NCI-H524 (cell line): ENCODE results near the gene MYBBP1A.

ENCODE experiments used
- DNase-seq, 2 experiments: peaks; one replicate each; lab custom pipeline; 2025; lab: John Stamatoyannopoulos, UW

MYBBP1A gene

DNA sequence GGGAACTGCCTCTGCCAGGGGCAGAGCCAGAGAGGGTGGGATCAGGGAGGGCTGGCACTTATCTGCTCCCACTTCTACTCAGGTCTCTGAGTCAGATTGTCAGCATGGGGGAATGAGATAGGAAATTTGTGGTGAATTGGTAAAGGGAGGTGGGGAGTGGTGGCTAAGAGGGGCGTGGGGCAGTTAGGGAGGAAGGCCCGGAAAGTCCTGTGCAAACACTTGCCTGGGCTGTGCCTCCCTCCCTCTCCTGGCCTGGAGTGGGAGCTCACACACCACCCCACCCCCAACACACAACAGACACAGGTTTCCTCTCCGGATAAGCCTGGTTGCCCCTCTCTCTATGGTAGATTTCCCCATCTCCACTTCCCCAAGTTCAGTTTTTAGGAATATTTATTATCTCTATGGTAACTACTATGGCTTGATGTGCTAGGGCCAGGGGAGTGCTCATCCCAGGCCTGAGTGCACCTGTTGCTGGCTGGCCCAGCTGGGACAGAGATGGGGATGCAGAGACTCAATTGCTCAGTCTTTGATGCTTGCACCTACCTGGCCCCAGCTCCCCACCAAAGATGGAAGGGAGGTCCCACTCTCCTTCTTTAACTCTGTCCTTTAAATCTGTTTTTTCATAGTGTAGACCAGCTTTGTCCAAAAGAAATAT is 53.8 kb downstream of the MYBBP1A start:
- no peak for DNase-seq

DNA sequence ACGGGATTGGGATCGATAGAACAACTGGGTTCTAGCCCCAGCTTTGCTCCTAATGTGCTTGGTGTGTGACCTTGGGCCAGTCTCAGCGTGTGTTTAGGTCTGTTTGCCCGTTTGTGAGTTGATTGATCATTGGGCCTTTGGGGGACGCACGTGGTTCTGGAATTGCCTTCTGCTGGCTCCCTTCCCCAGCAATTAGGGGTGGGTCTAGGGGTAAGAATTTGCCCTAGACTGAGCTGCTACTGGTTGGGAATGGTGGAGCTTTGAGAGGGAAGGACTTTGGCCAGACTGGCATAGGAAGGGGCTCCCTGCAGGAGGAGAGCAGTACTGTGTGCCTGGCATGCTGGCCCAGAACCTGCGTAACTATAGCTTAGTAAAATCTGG is 55.0 kb downstream of the MYBBP1A start:
- DNase-seq = no peak

DNA sequence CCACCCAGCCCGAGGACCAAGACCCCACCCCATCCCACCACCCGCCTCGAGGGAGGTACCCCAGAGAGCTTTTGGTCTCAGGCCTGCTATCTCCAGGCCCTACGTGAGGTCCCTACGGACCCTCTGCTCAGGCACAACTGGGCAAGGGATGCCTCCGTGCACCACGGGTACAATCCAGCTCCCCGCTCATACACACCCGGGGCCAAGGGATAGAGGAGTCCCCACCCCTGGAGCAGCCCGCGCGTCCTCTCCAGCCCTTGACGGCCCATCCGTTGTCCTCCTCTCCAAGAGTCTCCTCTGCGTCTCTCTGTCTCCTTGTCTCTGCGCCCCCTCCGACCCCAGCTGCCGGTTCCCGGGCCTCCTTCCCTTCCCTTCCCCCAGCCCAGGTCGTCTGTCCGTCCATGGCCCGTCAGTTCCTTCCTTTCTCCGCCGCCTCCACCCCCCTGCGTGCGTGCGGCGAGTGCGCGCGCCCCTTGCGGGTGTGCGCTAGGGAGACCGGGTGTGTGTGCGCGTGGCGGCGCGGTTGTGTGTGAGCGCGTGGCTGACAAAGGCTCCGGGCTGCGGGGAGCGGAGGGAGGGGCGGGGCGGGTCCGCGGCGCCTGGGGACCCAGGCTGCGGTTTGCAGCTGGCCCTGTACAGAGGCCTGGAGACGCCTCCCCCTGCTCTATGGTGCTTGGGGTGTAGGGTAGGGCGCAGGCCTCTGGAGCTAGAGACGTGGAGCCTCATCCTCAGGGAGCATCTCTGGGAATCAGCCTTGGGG is 55.6 kb downstream of the MYBBP1A start:
- DNase-seq = peak; percentile 16 to 21

DNA sequence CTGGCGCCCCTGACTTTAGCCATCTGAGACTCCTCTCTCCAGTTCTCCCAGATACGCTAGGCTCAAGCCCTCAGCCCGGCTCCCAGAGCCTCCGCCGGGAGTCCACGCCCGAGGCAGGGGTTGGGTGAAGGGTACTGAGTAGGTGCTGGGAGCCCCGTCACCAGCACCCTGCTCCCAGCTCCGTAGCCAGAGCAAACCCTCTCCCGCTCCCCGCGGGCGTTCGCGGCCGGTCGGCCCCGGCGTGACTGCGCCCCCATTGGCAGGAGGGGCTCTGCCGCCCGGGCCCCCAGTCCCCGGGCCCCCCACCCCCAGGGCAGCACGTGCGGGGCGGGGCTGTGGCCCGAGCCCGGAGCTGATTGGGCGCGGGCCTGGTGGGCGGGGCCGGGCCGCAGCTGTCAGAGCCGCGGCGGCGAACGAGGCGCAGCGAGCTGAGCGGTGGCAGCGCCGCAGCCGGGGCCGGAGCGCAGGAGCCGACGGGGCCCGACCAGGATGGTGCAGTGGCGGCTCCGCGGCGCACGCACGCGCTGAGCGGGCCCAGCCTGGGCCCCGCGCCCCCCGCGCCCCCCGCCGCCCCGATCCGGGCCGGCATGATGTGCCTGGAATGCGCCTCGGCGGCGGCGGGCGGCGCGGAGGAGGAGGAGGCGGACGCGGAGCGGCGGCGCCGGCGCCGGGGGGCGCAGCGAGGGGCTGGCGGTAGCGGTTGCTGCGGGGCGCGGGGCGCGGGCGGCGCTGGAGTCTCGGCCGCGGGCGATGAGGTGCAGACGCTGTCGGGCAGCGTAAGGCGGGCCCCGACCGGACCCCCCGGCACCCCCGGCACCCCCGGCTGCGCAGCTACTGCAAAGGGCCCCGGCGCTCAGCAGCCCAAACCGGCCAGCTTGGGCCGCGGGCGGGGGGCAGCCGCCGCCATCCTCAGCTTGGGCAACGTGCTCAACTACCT is 56.5 kb downstream of the MYBBP1A start, which contains the start of gene SPNS2:
TSS of gene SPNS2 (plus strand) at position 421 of the 937 bp plus-strand sequence. CDS start at position 588, 167 bp downstream.
- DNase-seq = peak; percentile 37 to 74

DNA sequence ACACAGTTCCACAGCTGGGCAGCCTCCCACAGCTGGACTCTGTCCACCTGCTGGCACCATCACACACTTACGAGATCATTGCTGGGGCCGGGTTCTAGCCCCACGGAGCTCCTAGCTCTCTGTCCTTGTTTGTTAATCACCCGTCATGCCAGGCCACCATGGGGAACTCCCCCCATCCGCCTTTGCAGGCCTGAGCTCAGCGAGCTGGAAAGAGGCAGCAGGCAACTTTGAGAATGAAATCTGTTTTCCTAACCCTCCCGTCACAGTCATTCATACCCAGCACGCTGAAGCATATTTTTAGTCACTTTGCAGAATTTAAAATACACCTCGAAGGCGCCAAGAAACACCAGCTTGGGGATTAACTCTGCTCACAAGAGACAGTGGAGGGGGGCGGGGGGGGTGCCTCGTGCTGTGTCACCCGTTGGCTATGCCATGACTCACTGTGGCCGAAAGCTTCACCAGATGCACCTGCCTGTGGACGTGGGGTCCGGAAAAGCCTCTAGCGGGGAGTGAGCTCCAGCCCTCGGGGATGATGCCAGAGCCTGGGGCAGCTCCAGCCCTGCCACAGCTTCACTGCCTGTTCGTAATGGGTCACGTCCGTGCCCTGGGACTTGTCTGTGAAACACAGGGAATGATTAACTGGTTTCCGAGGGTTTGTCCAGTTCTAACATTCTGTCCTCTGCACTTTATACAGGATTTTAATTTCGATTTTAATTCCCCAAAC is 57.9 kb downstream of the MYBBP1A start:
- DNase-seq = peak; percentile 34 to 60

DNA sequence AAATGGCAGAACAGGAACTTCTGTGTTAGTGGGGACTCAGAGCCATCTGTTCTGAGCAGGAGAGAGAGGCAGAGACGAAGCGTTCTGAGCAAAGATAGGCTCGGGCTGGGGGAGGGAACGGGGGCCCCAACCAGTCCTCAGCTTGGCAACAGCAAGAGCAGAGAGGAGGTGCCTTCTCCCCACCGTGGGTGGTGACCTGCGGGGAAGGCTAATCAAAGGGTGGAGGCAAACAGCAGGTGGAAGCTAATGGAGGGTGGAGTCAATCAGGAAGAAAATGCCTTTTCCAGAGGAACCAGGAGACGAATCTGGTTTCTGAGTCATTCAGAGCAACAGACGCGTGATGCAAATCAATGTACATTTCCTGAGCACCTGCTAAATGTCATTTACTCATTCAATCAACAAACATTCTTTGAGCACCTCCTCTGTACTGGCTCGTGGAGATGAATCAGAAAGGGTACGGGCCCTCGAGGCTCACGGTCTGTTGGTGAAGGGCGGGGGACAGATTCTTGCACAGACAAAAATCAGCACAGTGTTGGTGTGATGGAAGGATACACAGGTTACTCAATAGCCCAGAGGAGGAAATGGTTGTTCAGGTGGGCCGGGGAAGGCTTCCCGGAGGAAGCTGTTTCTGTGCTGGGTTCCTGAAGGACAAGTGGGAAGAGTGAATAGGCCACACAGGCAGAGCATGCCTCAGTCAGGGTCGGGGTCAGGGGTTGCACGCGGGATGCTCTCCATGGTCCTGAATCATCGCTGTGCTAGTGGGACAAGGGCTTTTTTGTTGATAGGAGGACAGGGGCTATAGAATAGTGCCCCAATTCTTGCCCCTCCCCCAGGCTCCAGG is 62.2 kb downstream of the MYBBP1A start:
- no peak for DNase-seq

DNA sequence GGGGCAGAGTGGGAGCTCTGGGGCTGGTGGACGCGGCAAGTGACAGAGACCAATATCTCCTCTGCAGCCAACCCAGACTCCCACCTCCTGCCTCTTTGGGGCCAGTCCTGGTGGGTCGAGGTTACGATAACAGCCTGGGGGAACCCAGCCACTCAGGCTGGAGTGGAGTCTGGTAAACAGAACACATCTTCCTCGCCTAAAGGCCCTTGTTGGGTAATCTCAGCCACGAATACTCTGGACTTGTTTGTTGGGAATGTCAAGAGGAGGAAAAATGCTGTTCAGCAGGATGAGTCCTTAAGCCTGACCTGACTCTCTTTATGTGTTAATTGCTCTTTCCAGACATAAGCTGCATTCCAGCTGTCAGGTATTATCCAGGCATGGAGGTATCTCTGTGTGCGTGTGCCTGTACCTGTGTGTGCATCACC is 64.5 kb downstream of the MYBBP1A start:
- DNase-seq = peak in 1 of 2 experiments; percentile 81

DNA sequence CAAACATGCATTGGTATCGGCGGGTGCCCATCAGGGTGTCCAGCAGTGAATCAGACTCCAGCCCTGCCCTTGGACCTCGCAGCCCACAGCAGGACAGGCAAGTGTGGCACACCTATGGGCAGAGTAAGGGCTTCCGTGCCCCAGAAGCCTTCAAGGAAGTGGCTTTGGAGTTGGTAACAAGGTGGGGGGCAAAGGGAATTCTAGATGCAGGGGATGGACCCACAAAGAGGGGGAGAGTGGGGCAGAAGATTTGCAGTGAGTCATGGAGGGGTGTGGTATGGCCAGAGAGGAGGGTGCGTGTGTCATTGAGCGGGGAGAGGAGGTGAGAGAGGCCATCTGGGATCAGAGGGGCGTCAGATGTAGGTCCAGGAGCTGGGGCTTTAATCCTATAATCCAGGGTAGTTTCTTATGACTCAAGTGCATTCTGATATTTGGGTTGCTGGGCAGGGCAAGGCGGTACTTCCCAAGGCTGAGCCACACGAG is 65.0 kb downstream of the MYBBP1A start:
- peak; percentile 94 to 96 for DNase-seq

DNA sequence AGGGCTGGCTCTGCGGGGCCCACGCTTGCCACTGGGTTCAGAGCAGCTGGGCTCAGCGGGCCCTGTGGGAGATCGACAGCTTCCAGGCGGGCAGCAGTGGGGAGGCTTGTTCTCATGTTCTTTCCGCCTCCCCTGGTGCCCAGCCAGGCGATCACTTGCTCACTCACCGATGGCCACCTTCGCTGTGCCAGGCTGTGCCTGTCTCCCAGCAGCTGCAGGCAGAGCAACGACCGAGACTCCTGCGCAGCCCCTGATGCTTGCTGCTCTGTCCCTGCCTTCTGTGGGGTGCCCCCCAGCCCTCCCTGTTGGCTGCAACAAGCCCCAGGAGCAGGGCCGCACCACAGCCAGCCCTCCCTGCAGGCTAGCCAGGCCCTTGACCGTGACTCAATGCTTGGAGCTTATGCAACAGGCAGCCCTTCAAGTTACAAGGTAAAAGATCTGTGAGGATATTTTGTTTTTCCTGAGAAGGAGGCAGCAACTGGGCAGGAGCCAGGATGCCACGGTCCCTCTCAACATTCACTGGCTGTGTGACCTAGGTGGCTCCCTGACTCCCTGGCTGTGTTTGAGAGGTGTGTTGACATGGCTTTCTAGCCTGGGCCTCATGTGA is 66.1 kb downstream of the MYBBP1A start:
- no peak for DNase-seq
